Measurements from ENCODE around the gene MEIS3.

Gene MEIS3

GRCh38 chr19:47421844-47422395 is 2.6 kb upstream of the MEIS3 start:
- no peak for DNase-seq (ENCODE audit: low spot score)
- H3K27ac ChIP-seq (ENCODE audit: poor library complexity, severe bottlenecking): no peak overlapping the region
- H3K4me1 ChIP-seq (ENCODE audit: insufficient read depth, poor library complexity, severe bottlenecking): peaks cover 4% of the 10 kb centered on the region
- no peak for ATAC-seq (ENCODE audit: low read depth)
- H3K4me3 ChIP-seq (ENCODE audit: severe bottlenecking): no peak overlapping the region
- H3K9me3 ChIP-seq (ENCODE audit: severe bottlenecking): no peaks in the 10 kb centered on the region
- no peak for TF ChIP-seq CTCF (IDR thresholded peaks at IDR 0.05; ENCODE audit: poor library complexity, severe bottlenecking)
- H3K36me3 ChIP-seq (ENCODE audit: low read depth): no peaks in the 10 kb centered on the region
- H3K27me3 ChIP-seq (ENCODE audit: insufficient read depth, poor library complexity, severe bottlenecking): peaks cover 53% of the 10 kb centered on the region

- Histone ChIP-seq H3K4me3 (ENCODE audit: severe bottlenecking) (no peak overlapping the region), H3K27ac (ENCODE audit: poor library complexity, severe bottlenecking) (no peak overlapping the region), H3K27me3 (ENCODE audit: insufficient read depth, poor library complexity, severe bottlenecking) (peaks cover 53% of the 10 kb centered on the region), H3K36me3 (ENCODE audit: low read depth) (no peaks in the 10 kb centered on the region), H3K9me3 (ENCODE audit: severe bottlenecking) (no peaks in the 10 kb centered on the region), H3K4me1 (ENCODE audit: insufficient read depth, poor library complexity, severe bottlenecking) (peaks cover 4% of the 10 kb centered on the region)
- TF ChIP-seq CTCF (IDR thresholded peaks at IDR 0.05; ENCODE audit: poor library complexity, severe bottlenecking): no peak
- DNase-seq (ENCODE audit: low spot score) (no peak), ATAC-seq (ENCODE audit: low read depth) (no peak)
These were observed 2.0 kb upstream of the MEIS3 start for GRCh38 chr19:47421244-47421786.

- H3K4me3 ChIP-seq (ENCODE audit: severe bottlenecking): no peak overlapping the region
- no peaks in the 10 kb centered on the region for H3K9me3 ChIP-seq (ENCODE audit: severe bottlenecking)
- ATAC-seq (ENCODE audit: low read depth): no peak
- H3K27me3 ChIP-seq (ENCODE audit: insufficient read depth, poor library complexity, severe bottlenecking): peaks cover 53% of the 10 kb centered on the region
- H3K27ac ChIP-seq (ENCODE audit: poor library complexity, severe bottlenecking): no peak overlapping the region
- no peaks in the 10 kb centered on the region for H3K36me3 ChIP-seq (ENCODE audit: low read depth)
- H3K4me1 ChIP-seq (ENCODE audit: insufficient read depth, poor library complexity, severe bottlenecking): peaks cover 4% of the 10 kb centered on the region
- no peak for TF ChIP-seq CTCF (IDR thresholded peaks at IDR 0.05; ENCODE audit: poor library complexity, severe bottlenecking)
- no peak for DNase-seq (ENCODE audit: low spot score)
These were observed 462 bp upstream of the MEIS3 start for GRCh38 chr19:47419789-47420188.

GRCh38 chr19:47418692-47419029 is 666 bp downstream of the MEIS3 start:
- H3K36me3 ChIP-seq (ENCODE audit: low read depth): no peaks in the 10 kb centered on the region
- ATAC-seq (ENCODE audit: low read depth): no peak
- H3K4me1 ChIP-seq (ENCODE audit: insufficient read depth, poor library complexity, severe bottlenecking): peaks cover 4% of the 10 kb centered on the region
- no peak overlapping the region for H3K27ac ChIP-seq (ENCODE audit: poor library complexity, severe bottlenecking)
- H3K4me3 ChIP-seq (ENCODE audit: severe bottlenecking): peak overlapping the region; percentile 59
- no peak for DNase-seq (ENCODE audit: low spot score)
- no peak for TF ChIP-seq CTCF (IDR thresholded peaks at IDR 0.05; ENCODE audit: poor library complexity, severe bottlenecking)
- no peaks in the 10 kb centered on the region for H3K9me3 ChIP-seq (ENCODE audit: severe bottlenecking)
- H3K27me3 ChIP-seq (ENCODE audit: insufficient read depth, poor library complexity, severe bottlenecking): peaks cover 43% of the 10 kb centered on the region
